GM18907 (cell line): ENCODE measurements around the gene HSPA4.

Experiments used
- ATAC-seq: cut with Tn5 transposase; IDR thresholded peaks from one replicate; pipeline ENCODE4 v1.9.1; 2021; ENCODE audit warnings: mild to moderate bottlenecking, moderate library complexity; ENCODE audit not compliant: unreplicated experiment

Gene HSPA4

DNA sequence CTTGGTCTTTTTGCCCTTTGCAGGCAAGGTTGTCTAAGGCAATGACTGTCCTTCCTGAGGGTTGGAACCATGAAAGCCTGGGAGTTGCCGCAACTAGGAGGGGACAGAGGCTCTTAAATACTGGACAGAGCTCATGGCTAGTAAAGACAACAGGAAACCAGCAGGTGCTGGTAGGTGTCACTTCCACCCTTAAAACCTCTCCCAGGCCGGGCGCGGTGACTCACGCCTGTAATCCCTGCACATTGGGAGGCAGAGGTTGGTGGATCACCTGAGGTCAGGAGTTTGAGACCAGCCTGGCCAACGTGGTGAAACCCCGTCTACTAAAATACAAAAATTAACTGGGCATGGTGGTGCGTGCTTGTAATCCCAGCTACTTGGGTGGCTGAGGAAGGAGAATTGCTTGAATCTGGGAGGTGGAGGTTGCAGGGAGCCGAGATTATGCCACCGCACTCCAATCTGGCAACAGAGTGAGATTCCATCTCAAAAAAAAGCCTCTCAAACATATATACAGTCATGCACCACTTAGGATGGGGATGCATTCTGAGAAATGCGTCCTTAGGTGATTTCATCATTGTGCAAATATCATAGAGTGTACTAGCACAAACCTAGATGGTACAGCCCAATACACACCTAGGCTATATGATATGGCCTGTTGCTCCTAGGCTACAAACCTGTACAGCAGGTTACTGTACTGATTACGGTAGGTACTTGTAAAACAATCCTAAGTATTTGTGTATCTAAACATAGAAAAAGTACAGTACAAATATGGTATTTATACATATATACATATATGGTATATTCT, 102.7 kb downstream of the HSPA4 start:
- no peak for ATAC-seq

DNA sequence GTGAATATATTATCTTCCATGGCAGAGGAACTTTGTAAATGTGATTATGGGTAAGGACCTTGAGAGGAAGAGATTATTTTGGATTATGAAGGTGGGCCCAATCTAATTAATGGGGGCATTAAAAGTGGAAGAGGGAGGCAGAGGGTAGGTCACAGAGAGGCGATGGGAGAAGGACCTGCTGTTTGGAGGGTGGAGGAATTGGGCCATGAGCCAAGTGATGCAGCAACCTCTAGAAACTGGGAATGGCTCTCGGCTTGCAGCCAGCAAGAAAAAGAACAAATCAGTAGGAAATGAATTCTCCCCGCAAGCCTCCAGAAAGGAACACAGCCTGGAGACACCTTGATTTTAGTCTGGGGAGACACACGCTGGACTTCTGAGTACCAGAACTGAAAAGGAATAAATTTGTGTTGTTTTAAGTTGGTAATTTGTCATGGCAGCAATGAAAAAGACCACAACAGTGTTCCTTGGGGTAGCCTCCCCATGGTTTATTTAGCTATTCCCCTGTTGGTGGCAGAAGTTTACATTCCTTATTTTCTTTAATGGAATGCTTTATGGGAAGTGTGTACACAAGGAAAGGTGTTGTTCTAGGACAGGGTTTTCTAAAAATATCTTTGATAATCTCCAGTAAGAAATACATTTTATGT, 103.6 kb downstream of the HSPA4 start:
- no peak for ATAC-seq
